H1 (cell line): ENCODE measurements around the gene SORBS1. TPM values are rescaled to one million over a fixed set of nuclear protein-coding genes. Genes with fewer than 3 reads are reported as not detected.

Experiments
- CTCF ChIA-PET: fragments of 300-600 bp; sonication (Branson Sonifier 250); formaldehyde crosslinking; loops from one replicate; lab custom pipeline; 2021; ENCODE audit not compliant: partially characterized antibody; lab: Charles Lee
- POLR2A ChIA-PET: fragments of 300-600 bp; sonication (Branson Sonifier 250); formaldehyde crosslinking; loops from one replicate; lab custom pipeline; 2021; ENCODE audit warnings: inconsistent platforms; ENCODE audit not compliant: partially characterized antibody; lab: Charles Lee
- DNase-seq, 2 experiments: peaks; one replicate each; pipeline versions ENCODE4 v3.0.0 to v3.0.0-alpha.2; 2010 to 2022; ENCODE audit warnings: low spot score in 2 of 2, low read depth in 1 of 2, mixed read lengths in 1 of 2
- FAIRE-seq: peaks from 2 replicates; lab custom pipeline; 2011; peaks lifted over from hg19 to GRCh38; lab: Jason Lieb, UNC
- H2AFZ ChIP-seq: 2 replicates; pipeline ENCODE4 v1.8.1; 2012; ENCODE audit warnings: low read length, inconsistent platforms
- H2AK5ac ChIP-seq: 2 replicates; pipeline ENCODE4 v1.6.1; 2013; ENCODE audit warnings: low read depth, low read length
- H2BK120ac ChIP-seq: replicated peaks from 2 replicates; pipeline ENCODE3; 2013; ENCODE audit warnings: low read depth, low read length, inconsistent platforms
- H2BK12ac ChIP-seq: 2 replicates; pipeline ENCODE4 v1.6.1; 2013; ENCODE audit warnings: low read depth, low read length
- H2BK15ac ChIP-seq: 2 replicates; pipeline ENCODE4 v1.6.1; 2013; ENCODE audit warnings: low read length
- H2BK20ac ChIP-seq: 2 replicates; pipeline ENCODE4 v1.6.1; 2013; ENCODE audit warnings: low read length
- H2BK5ac ChIP-seq: 2 replicates; pipeline ENCODE4 v1.6.1; 2013; ENCODE audit warnings: low read depth, low read length
- H3K14ac ChIP-seq: 2 replicates; pipeline ENCODE4 v1.6.1; 2013; ENCODE audit warnings: inconsistent platforms; ENCODE audit not compliant: insufficient read length
- H3K18ac ChIP-seq: 2 replicates; pipeline ENCODE4 v1.6.1; 2013; ENCODE audit warnings: low read length; ENCODE audit errors: extremely low read depth
- H3K23ac ChIP-seq: 2 replicates; pipeline ENCODE4 v1.6.1; 2013; ENCODE audit warnings: inconsistent platforms; ENCODE audit not compliant: insufficient read length
- H3K23me2 ChIP-seq: 2 replicates; pipeline ENCODE4 v1.6.1; 2013; ENCODE audit warnings: low read depth, low read length
- H3K27ac ChIP-seq: 2 replicates; pipeline ENCODE4 v1.6.1; 2011; ENCODE audit warnings: low read depth, low read length, inconsistent platforms
- H3K27me3 ChIP-seq, 4 experiments: replicated peaks in 1 of 4; 1 replicate in 1 of 4; 2 replicates in 3 of 4; pipeline versions ENCODE4 v1.6.1 to v1.8.1; 2011 to 2013; ENCODE audit warnings: low read length in 3 of 4, mild to moderate bottlenecking in 3 of 4, inconsistent platforms in 2 of 4, mixed read lengths in 2 of 4, moderate library complexity in 1 of 4; ENCODE audit not compliant: control insufficient read depth in 3 of 4, insufficient read depth in 3 of 4; ENCODE audit errors: extremely low read depth in 1 of 4
- H3K36me3 ChIP-seq, 4 experiments: 2 replicates each; pipeline versions ENCODE4 v1.6.1 to v1.8.1; 2011 to 2013; ENCODE audit warnings: mild to moderate bottlenecking in 4 of 4, low read length in 3 of 4, moderate library complexity in 2 of 4, control low read depth in 1 of 4, inconsistent platforms in 1 of 4; ENCODE audit not compliant: insufficient read depth in 4 of 4, control insufficient read depth in 2 of 4
- H3K4ac ChIP-seq: replicated peaks from 2 replicates; pipeline ENCODE3; 2013; ENCODE audit warnings: low read length, low read depth, mixed read lengths, inconsistent platforms; ENCODE audit not compliant: insufficient read length
- H3K4me1 ChIP-seq, 4 experiments: replicated peaks in 1 of 4; 1 replicate in 1 of 4; 2 replicates in 3 of 4; pipeline versions ENCODE4 v1.6.1 to v1.8.1; 2011 to 2013; ENCODE audit warnings: low read length in 3 of 4, inconsistent platforms in 2 of 4, mixed read lengths in 1 of 4; ENCODE audit not compliant: insufficient read depth in 4 of 4, control insufficient read depth in 3 of 4
- H3K4me2 ChIP-seq, 2 experiments: 2 replicates each; pipeline versions ENCODE4 v1.6.1 to v1.8.1; 2011 to 2013; ENCODE audit warnings: low read depth in 2 of 2, low read length in 2 of 2, control low read depth in 1 of 2, inconsistent platforms in 1 of 2, mild to moderate bottlenecking in 1 of 2; ENCODE audit not compliant: insufficient read depth in 1 of 2
- H3K4me3 ChIP-seq, 4 experiments: fragments of 200-600, 300-600 bp in 1 of 4; sonication (generic), shearing (Covaris generic), sonication (Bioruptor Twin) in 1 of 4; 2 replicates each; pipeline versions ENCODE4 v1.5.1 to v1.8.1; 2011 to 2016; ENCODE audit warnings: low read length in 4 of 4, low read depth in 3 of 4, control low read depth in 2 of 4, inconsistent platforms in 2 of 4, mild to moderate bottlenecking in 2 of 4, mixed read lengths in 1 of 4, moderate library complexity in 1 of 4; ENCODE audit not compliant: insufficient read depth in 2 of 4; ENCODE audit errors: extremely low read depth in 1 of 4
- H3K56ac ChIP-seq: replicated peaks from 2 replicates; pipeline ENCODE3; 2013; ENCODE audit warnings: low read depth, mild to moderate bottlenecking, mixed read lengths, low read length, inconsistent platforms; ENCODE audit not compliant: insufficient read length
- H3K79me1 ChIP-seq: 2 replicates; pipeline ENCODE4 v1.6.1; 2013; ENCODE audit warnings: low read depth, low read length, control low read depth
- H3K79me2 ChIP-seq, 2 experiments: 2 replicates each; pipeline versions ENCODE4 v1.6.1 to v1.8.1; 2012 to 2013; ENCODE audit warnings: low read length in 2 of 2, mild to moderate bottlenecking in 2 of 2, inconsistent platforms in 1 of 2; ENCODE audit not compliant: insufficient read depth in 2 of 2, control insufficient read depth in 1 of 2
- H3K9ac ChIP-seq, 4 experiments: replicated peaks in 1 of 4; 1 replicate in 1 of 4; 2 replicates in 3 of 4; pipeline versions ENCODE4 v1.6.1 to v1.8.1; 2011 to 2013; ENCODE audit warnings: low read depth in 3 of 4, low read length in 3 of 4, control low read depth in 2 of 4, mild to moderate bottlenecking in 2 of 4, moderate library complexity in 2 of 4, inconsistent platforms in 1 of 4; ENCODE audit errors: extremely low read depth in 1 of 4
- H3K9me3 ChIP-seq, 2 experiments: 2 replicates each; pipeline versions ENCODE4 v1.6.1 to v1.8.1; 2012 to 2013; ENCODE audit warnings: mild to moderate bottlenecking in 2 of 2, moderate library complexity in 2 of 2, control low read depth in 1 of 2, inconsistent platforms in 1 of 2, low read depth in 1 of 2, low read length in 1 of 2, mixed read lengths in 1 of 2; ENCODE audit not compliant: insufficient read depth in 2 of 2
- H4K20me1 ChIP-seq, 2 experiments: replicated peaks in 1 of 2; 2 replicates each; pipeline versions ENCODE3 to v1.8.1; 2011 to 2013; ENCODE audit warnings: inconsistent platforms in 2 of 2, low read length in 2 of 2, mild to moderate bottlenecking in 1 of 2; ENCODE audit not compliant: insufficient read depth in 2 of 2, control insufficient read depth in 1 of 2
- H4K5ac ChIP-seq: 2 replicates; pipeline ENCODE4 v1.6.1; 2013; ENCODE audit warnings: low read length, low read depth, mixed read lengths, inconsistent platforms; ENCODE audit not compliant: insufficient read length
- H4K8ac ChIP-seq: 2 replicates; pipeline ENCODE4 v1.8.0; 2013; ENCODE audit warnings: mild to moderate bottlenecking, moderate library complexity, low read length, inconsistent platforms; ENCODE audit not compliant: insufficient read depth; ENCODE audit errors: extremely low read depth
- H4K91ac ChIP-seq: replicated peaks from 2 replicates; pipeline ENCODE3; 2013; ENCODE audit warnings: low read length, mixed read lengths, inconsistent platforms; ENCODE audit not compliant: insufficient read length
- ATF2 ChIP-seq: IDR thresholded peaks from 2 replicates; pipeline ENCODE4 v1.6.1; 2012; ENCODE audit warnings: low read length, inconsistent platforms
- BCL11A ChIP-seq, 2 experiments: IDR thresholded peaks; one replicate each; pipeline ENCODE4 v1.6.1; 2011; ENCODE audit warnings: low read depth in 2 of 2, low read length in 2 of 2, mild to moderate bottlenecking in 2 of 2
- CBX8 ChIP-seq: fragments of 300-800, 300-1000 bp; sonication (generic); IDR thresholded peaks from 2 replicates; pipeline ENCODE4 v1.7.1; 2016; ENCODE audit warnings: low read depth, low read length, borderline replicate concordance
- HDAC2 ChIP-seq, 2 experiments: fragments of 300-600 bp in 1 of 2; sonication (generic) in 1 of 2; IDR thresholded peaks; 2 replicates each; pipeline ENCODE4 v1.6.1; 2011 to 2012; ENCODE audit warnings: low read depth in 2 of 2, low read length in 2 of 2, mild to moderate bottlenecking in 2 of 2, moderate library complexity in 2 of 2, borderline replicate concordance in 1 of 2, inconsistent platforms in 1 of 2
- JUN ChIP-seq: IDR thresholded peaks from 2 replicates; pipeline ENCODE4 v1.6.1; 2011; ENCODE audit warnings: low read depth, mild to moderate bottlenecking, improper control_type of control experiment, low read length
- KDM1A ChIP-seq: fragments of 200-600, 300-600 bp; sonication (generic); IDR thresholded peaks from 2 replicates; pipeline ENCODE4 v1.7.1; 2016; ENCODE audit warnings: mild to moderate bottlenecking, low read length, borderline replicate concordance
- MAX ChIP-seq: IDR thresholded peaks from 2 replicates; pipeline ENCODE4 v1.6.1; 2012; ENCODE audit warnings: inconsistent platforms
- RFX5 ChIP-seq: IDR thresholded peaks from 2 replicates; pipeline ENCODE4 v1.6.1; 2011; ENCODE audit warnings: low read depth, low read length, improper control_type of control experiment, borderline replicate concordance
- RNF2 ChIP-seq: fragments of 200-900, 300-1000 bp; sonication (generic); IDR thresholded peaks from 2 replicates; pipeline ENCODE4 v1.7.1; 2016; ENCODE audit warnings: borderline replicate concordance, low read depth, mild to moderate bottlenecking, antibody characterized with exemption, low read length; ENCODE audit not compliant: poor library complexity, severe bottlenecking; ENCODE audit errors: missing control alignments
- WGBS, 2 experiments: shearing (Covaris generic) in 1 of 2; methylation state at CpG; one replicate each; pipeline versions ENCODE4 v1.1.6 to v1.1.7; 2013 to 2015; ENCODE audit warnings: low lambda C conversion rate in 2 of 2, mixed read lengths in 2 of 2, inconsistent platforms in 1 of 2, low coverage in 1 of 2, missing lambda C conversion rate in 1 of 2; ENCODE audit not compliant: insufficient replicate concordance in 2 of 2, insufficient coverage in 1 of 2, insufficient read length in 1 of 2; ENCODE audit errors: extremely low coverage in 1 of 2, missing lambda C conversion rate in 1 of 2; 5-methylcytosine and 5-hydroxymethylcytosine counted together
- polyA plus RNA-seq, 7 experiments: library from polyadenylated mRNA; depleted of rRNA in 3 of 7; stranded (reverse) in 5 of 7; unstranded in 2 of 7; fragments of >200 nt in 5 of 7; fragments of 200-250 nt in 2 of 7; gene quantifications; 1 replicate in 5 of 7; 2 replicates in 1 of 7; 4 replicates in 1 of 7; pipeline versions ENCODE4 v1.2.1 to v1.2.3, GENCODE V29; 2011 to 2013; ENCODE audit warnings: missing spikeins in 2 of 7, mixed read lengths in 2 of 7
- total RNA-seq: library from RNA; stranded (reverse); fragmentation: NEBNext Ultra II Directional; extraction: Animal tissue kit (Norgen Biotek cat#: 25700); gene quantifications from 2 replicates; pipeline ENCODE4 v1.2.1, GENCODE V29; 2021
- TF ChIP-seq, protein P1 (sequence below): IDR thresholded peaks from 2 replicates; pipeline ENCODE4 v1.6.1; 2012; ENCODE audit warnings: inconsistent platforms

The SORBS1 gene
- total and polyA plus RNA-seq, 2 of the 8 experiments (the other 6 are each of a cell fraction or from before 2014, with no cell fraction given) = 16.0 to 35.0 TPM

- Histone ChIP-seq H3K27me3 (no peaks in the 10 kb centered on the region), H3K23ac (no peak overlapping the region), H3K18ac (no peak overlapping the region), H3K9ac (no peak overlapping the region), H3K36me3 (peaks cover 0 to 6% (median 0%) of the 10 kb centered on the region in 4 experiments; a peak in 1 of 8 replicates), H2AFZ (no peak overlapping the region), H2BK120ac (no peak overlapping the region), H3K4me3 (no peak overlapping the region), H2BK15ac (no peak overlapping the region), H2BK12ac (no peak overlapping the region), H4K91ac (no peak overlapping the region), H3K23me2 (no peaks in the 10 kb centered on the region), H2BK5ac (no peak overlapping the region), H3K79me2 (no peaks in the 10 kb centered on the region), H4K8ac (no peak overlapping the region), H2AK5ac (no peak overlapping the region), H2BK20ac (no peak overlapping the region), H3K4me1 (peaks cover 0 to 3% (median 0%) of the 10 kb centered on the region in 4 experiments; a peak in 3 of 7 replicates), H3K27ac (no peak overlapping the region), H4K5ac (no peak overlapping the region), H3K56ac (no peak overlapping the region), H3K79me1 (no peaks in the 10 kb centered on the region), H4K20me1 (no peaks in the 10 kb centered on the region), H3K4me2 (no peak overlapping the region), H3K14ac (no peak overlapping the region), H3K9me3 (no peaks in the 10 kb centered on the region), H3K4ac (no peak overlapping the region)
- no peak for DNase-seq
- CTCF ChIA-PET = interaction anchor here (0.8 to 16.3 kb wide), 16 partner anchors 10 to 256 kb away, joined by 3 to 162 read pairs (median 5); no protein-coding TSS in a partner anchor
- FAIRE-seq = no peak
- POLR2A ChIA-PET = no interaction called here
- 79% methylated on average over 2 of the region's 2 CpGs; no CpG with 5 or more reads in 1 of the 2 experiments for WGBS, 2 experiments
- no peak for TF ChIP-seq RFX5
- TF ChIP-seq BCL11A (IDR thresholded peaks at IDR 0.05; ENCODE audit: low read depth in 2 of 2, low read length in 2 of 2) = no peak
- no peak for TF ChIP-seq ATF2
- TF ChIP-seq, protein P1, sequence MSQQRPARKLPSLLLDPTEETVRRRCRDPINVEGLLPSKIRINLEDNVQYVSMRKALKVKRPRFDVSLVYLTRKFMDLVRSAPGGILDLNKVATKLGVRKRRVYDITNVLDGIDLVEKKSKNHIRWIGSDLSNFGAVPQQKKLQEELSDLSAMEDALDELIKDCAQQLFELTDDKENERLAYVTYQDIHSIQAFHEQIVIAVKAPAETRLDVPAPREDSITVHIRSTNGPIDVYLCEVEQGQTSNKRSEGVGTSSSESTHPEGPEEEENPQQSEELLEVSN = no peak
- no peak for TF ChIP-seq KDM1A
- TF ChIP-seq HDAC2 (IDR thresholded peaks at IDR 0.05; ENCODE audit: borderline replicate concordance in 1 of 2, low read depth in 2 of 2, low read length in 2 of 2) = no peak
- TF ChIP-seq MAX = no peak
- no peak for TF ChIP-seq CBX8
- no peak for TF ChIP-seq RNF2
- TF ChIP-seq JUN = no peak
Observed at GRCh38 chr10:95389176-95389575, 172.0 kb downstream of the SORBS1 start.
